Esophagus muscularis mucosa (tissue), 4 donors: ENCODE results near the gene L3MBTL4.

ENCODE experiments used
- CTCF ChIP-seq, 3 experiments: fragments of 200-600 bp in 2 of 3; fragments of 450-650 bp in 1 of 3; sonication (generic) in 2 of 3; IDR thresholded peaks; one replicate each; pipeline ENCODE4 v1.5.1; 2017 to 2019; ENCODE audit warnings: antibody characterized with exemption in 3 of 3, mild to moderate bottlenecking in 2 of 3, moderate library complexity in 1 of 3
- EP300 ChIP-seq: sonication (generic); formaldehyde crosslinking; IDR thresholded peaks from one replicate; pipeline ENCODE4 v1.6.1; 2017; ENCODE audit warnings: antibody characterized with exemption
- POLR2A ChIP-seq: fragments of 450-650 bp; IDR thresholded peaks from one replicate; pipeline ENCODE4 v1.6.1; 2017; ENCODE audit warnings: antibody characterized with exemption, moderate library complexity, mild to moderate bottlenecking, low read depth
- POLR2AphosphoS5 ChIP-seq, 2 donors: sonication (generic); formaldehyde crosslinking; IDR thresholded peaks; one replicate each; pipeline ENCODE4 v1.6.1; 2017; ENCODE audit warnings: antibody characterized with exemption in 2 of 2

- TF ChIP-seq CTCF (IDR thresholded peaks at IDR 0.05) (no peak), POLR2AphosphoS5 (IDR thresholded peaks at IDR 0.05) (no peak), POLR2A (no peak), EP300 (no peak)
These were observed 99.0 kb downstream of the L3MBTL4 start for GRCh38 chr18:6315517-6316331.
